Mesothelial cell of epicardium (in vitro differentiated cells): Measurements from ENCODE around the gene SMDT1. TPM values are rescaled to one million over a fixed set of nuclear protein-coding genes. Genes with fewer than 3 reads are reported as not detected.
A peak's percentile ranks its signal among the peaks of the same experiment; 100 is the strongest.

Source experiments
- DNase-seq, 2 experiments: peaks; one replicate each; pipeline ENCODE4 v3.0.0; 2021; ENCODE audit warnings: low spot score in 2 of 2; ENCODE audit not compliant: unreplicated experiment in 2 of 2
- H3K27ac Mint-ChIP-seq: 2 replicates; pipeline ENCODE4 v1.8.0; 2021; ENCODE audit warnings: mixed read lengths
- H3K27me3 Mint-ChIP-seq: 2 replicates; pipeline ENCODE4 v1.8.0; 2021; ENCODE audit warnings: low read depth, mixed read lengths
- H3K36me3 Mint-ChIP-seq: 2 replicates; pipeline ENCODE4 v1.8.0; 2021; ENCODE audit warnings: mixed read lengths
- H3K4me1 Mint-ChIP-seq: 2 replicates; pipeline ENCODE4 v1.8.0; 2021; ENCODE audit warnings: mixed read lengths
- H3K4me3 Mint-ChIP-seq: 2 replicates; pipeline ENCODE4 v1.8.0; 2021; ENCODE audit warnings: mild to moderate bottlenecking, moderate library complexity, mixed read lengths
- H3K9me3 Mint-ChIP-seq: 2 replicates; pipeline ENCODE4 v1.8.0; 2021; ENCODE audit warnings: mixed read lengths
- total RNA-seq: library from RNA; stranded (reverse); gene quantifications from 3 replicates; pipeline ENCODE4 v1.2.1, GENCODE V29; 2021
- TF ChIP-seq, protein P1 (sequence below): fragments of 200-600 bp; sonication (generic); IDR thresholded peaks from one replicate; pipeline ENCODE4 v1.5.0; 2021; ENCODE audit warnings: antibody characterized with exemption; ENCODE audit not compliant: unreplicated experiment

SMDT1 gene
- total RNA-seq, 1 donor from 2014 or later = 71.0 TPM

- H3K4me1 Mint-ChIP-seq = no peaks in the 10 kb centered on the region
- H3K36me3 Mint-ChIP-seq = peaks cover 31% of the 10 kb centered on the region
- H3K27ac Mint-ChIP-seq = no peak overlapping the region
- H3K9me3 Mint-ChIP-seq = peaks cover 7% of the 10 kb centered on the region
- H3K4me3 Mint-ChIP-seq = no peak overlapping the region
- TF ChIP-seq, protein P1, sequence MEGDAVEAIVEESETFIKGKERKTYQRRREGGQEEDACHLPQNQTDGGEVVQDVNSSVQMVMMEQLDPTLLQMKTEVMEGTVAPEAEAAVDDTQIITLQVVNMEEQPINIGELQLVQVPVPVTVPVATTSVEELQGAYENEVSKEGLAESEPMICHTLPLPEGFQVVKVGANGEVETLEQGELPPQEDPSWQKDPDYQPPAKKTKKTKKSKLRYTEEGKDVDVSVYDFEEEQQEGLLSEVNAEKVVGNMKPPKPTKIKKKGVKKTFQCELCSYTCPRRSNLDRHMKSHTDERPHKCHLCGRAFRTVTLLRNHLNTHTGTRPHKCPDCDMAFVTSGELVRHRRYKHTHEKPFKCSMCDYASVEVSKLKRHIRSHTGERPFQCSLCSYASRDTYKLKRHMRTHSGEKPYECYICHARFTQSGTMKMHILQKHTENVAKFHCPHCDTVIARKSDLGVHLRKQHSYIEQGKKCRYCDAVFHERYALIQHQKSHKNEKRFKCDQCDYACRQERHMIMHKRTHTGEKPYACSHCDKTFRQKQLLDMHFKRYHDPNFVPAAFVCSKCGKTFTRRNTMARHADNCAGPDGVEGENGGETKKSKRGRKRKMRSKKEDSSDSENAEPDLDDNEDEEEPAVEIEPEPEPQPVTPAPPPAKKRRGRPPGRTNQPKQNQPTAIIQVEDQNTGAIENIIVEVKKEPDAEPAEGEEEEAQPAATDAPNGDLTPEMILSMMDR = no peak
- no peaks in the 10 kb centered on the region for H3K27me3 Mint-ChIP-seq
- DNase-seq = peak in 1 of 2 experiments; percentile 25
Measured at GRCh38 chr22:42062506-42063170, 16.9 kb upstream of the SMDT1 start.

GRCh38 chr22:42064629-42065028 lies 14.9 kb upstream of the SMDT1 start:
- Mint-ChIP-seq H3K4me3 (no peak overlapping the region), H3K27me3 (no peaks in the 10 kb centered on the region), H3K9me3 (no peaks in the 10 kb centered on the region), H3K36me3 (peaks cover 16% of the 10 kb centered on the region), H3K27ac (no peak overlapping the region), H3K4me1 (peaks cover under 1% of the 10 kb centered on the region)
- TF ChIP-seq, protein P1 = no peak
- no peak for DNase-seq

DNA sequence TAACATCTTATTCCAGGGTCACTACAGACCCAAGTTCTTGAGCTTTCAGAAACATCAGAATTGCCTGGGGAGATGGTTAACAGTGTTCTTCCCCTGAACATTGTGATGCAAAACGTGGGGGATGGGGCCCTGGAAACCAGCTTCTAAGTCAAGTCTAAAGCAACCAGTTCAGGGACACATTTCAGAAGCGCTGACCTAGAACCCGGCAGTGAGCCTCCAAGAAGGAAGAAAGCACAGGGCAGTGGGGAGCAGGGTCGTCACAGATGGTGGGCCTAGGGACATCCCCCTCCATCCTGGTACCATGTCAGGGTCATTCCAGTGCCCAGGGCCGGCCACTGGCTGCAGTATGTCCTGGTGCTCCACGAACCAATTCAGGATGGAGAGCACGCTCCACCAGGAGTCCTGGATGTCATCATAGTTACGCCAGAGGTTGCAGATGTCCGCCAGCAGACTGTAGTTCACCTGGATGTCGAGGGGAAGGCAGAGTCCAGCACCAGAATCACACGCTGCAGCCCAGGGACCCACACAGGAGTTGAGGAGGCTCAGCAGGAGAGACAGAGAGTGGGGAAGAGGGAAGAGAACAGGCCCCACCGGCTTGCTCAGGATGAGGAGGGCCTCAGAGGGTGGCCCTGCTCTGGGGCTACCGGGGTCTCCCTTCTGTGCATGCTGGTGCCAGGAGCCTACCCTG lies 13.9 kb upstream of the SMDT1 start:
- DNase-seq = no peak
- H3K27me3 Mint-ChIP-seq = no peaks in the 10 kb centered on the region
- peaks cover 11% of the 10 kb centered on the region for H3K36me3 Mint-ChIP-seq
- TF ChIP-seq, protein P1 = no peak
- no peak overlapping the region for H3K4me3 Mint-ChIP-seq
- peaks cover 8% of the 10 kb centered on the region for H3K4me1 Mint-ChIP-seq
- no peaks in the 10 kb centered on the region for H3K9me3 Mint-ChIP-seq
- no peak overlapping the region for H3K27ac Mint-ChIP-seq

DNA sequence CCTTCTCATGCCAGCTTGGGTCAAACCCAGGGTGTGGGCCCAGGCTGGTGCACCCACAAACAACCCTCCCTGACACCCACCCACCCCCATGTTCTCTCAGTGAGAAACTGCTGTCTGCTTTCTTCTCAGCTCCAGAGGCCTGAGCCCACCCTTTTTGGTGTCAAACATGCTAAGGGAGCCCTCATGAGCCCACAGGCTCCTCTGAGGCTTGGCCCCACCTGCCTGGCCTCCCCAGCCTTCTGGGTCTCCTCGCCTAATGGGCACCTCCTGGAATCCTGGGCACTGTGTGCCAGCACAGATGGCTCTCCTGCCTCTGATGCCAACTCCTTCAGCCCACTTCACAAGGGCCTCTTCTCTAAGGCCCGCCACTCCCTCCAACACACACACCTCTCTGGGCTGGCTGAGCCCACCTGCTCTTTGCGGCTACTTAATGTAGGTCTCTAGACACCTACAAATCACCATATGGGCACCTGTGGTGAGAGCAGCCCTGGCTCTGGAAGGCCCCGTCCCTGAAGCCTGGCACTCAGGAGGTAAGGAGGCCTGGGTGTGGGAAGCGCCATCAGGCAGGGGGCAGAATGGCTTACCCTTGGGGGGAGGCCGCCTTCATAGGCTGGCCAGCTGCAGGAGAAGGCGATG lies 13.3 kb upstream of the SMDT1 start:
- Mint-ChIP-seq H3K9me3 (no peaks in the 10 kb centered on the region), H3K27me3 (no peaks in the 10 kb centered on the region), H3K36me3 (peaks cover 9% of the 10 kb centered on the region), H3K4me3 (no peak overlapping the region), H3K27ac (no peak overlapping the region), H3K4me1 (peaks cover 11% of the 10 kb centered on the region)
- TF ChIP-seq, protein P1 = no peak
- no peak for DNase-seq

- no peak overlapping the region for H3K4me3 Mint-ChIP-seq
- H3K27ac Mint-ChIP-seq = no peak overlapping the region
- no peaks in the 10 kb centered on the region for H3K27me3 Mint-ChIP-seq
- peak in 1 of 2 experiments; percentile 34 for DNase-seq
- TF ChIP-seq, protein P1 = no peak
- peaks cover 17% of the 10 kb centered on the region for H3K4me1 Mint-ChIP-seq
- peaks cover 9% of the 10 kb centered on the region for H3K36me3 Mint-ChIP-seq
- H3K9me3 Mint-ChIP-seq = no peaks in the 10 kb centered on the region
Measured at GRCh38 chr22:42066937-42067336, 12.6 kb upstream of the SMDT1 start.
